ENCODE measurements around the gene EFHC2.

The EFHC2 gene

DNA sequence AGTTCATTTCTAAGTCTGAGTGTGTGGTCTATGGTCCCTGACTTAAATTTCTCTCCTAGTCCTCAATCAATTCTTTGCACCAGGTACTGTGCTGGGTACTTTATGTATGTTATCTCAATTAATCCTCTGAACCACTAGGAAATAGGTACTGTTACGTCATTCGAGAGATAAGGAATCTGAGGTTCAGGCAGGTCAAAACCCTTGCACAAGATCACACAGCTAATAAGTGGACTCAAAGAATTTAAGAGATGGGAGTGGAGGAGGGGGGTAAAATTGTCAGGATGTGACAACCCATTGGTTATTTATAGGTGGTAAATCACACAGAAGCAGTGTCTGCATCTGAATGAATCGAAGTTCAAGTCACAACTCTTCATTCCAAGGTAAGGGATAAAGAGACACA is 169.4 kb downstream of the EFHC2 start:
- DNase-seq (ENCODE audit: insufficient read length) (no peak), FAIRE-seq (no peak)
- no peak for TF ChIP-seq TAF1 (IDR thresholded peaks at IDR 0.05; ENCODE audit: borderline replicate concordance, low read depth, low read length)
- TF ChIP-seq POLR2AphosphoS5 (IDR thresholded peaks at IDR 0.05; ENCODE audit: low read depth, low read length) = no peak
- TF ChIP-seq POLR2A (IDR thresholded peaks at IDR 0.05; ENCODE audit: low read depth, low read length) = no peak

DNA sequence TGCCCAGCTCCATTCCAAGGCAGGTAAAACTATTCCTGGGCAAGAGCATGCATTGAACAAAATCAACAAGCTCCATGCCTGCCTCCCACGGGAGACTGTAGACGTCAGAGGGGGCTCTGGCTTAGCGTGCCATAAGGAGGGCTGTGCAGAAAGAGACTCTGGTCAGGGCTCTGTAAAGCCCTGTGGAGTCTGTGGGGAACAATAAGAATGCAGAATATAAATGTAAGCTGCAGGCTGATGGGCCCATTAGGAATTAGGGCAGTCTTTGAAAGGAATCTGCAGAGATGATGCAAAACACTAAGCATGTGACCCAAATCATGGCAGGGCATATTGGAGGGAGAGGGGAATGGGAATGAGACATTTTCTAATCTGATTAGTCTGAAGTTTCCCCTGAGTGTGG is 170.3 kb downstream of the EFHC2 start:
- no peak for DNase-seq (ENCODE audit: insufficient read length)
- FAIRE-seq = no peak
- no peak for TF ChIP-seq TAF1 (IDR thresholded peaks at IDR 0.05; ENCODE audit: borderline replicate concordance, low read depth, low read length)
- TF ChIP-seq POLR2AphosphoS5 (IDR thresholded peaks at IDR 0.05; ENCODE audit: low read depth, low read length) = no peak
- no peak for TF ChIP-seq POLR2A (IDR thresholded peaks at IDR 0.05; ENCODE audit: low read depth, low read length)

DNA sequence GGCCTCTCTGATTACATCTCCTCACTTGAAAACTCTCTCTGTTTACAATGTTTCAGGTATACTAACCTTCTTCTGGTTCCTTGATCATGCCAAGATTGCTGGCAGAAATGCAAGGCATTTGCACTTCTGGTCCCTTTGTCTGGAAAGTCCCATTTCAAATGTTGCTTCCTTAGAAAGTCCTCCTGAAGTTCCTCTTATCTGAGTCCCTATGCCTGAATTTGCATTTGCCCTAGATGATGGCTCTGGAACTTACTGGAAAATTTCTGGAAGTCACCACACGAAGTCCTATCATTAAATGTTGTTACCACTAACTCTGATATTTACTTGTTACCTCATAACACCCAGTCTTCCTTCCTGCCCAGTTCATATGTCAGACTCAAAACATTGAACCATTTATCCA is 176.4 kb downstream of the EFHC2 start:
- FAIRE-seq (no peak), DNase-seq (ENCODE audit: insufficient read length) (no peak)

DNA sequence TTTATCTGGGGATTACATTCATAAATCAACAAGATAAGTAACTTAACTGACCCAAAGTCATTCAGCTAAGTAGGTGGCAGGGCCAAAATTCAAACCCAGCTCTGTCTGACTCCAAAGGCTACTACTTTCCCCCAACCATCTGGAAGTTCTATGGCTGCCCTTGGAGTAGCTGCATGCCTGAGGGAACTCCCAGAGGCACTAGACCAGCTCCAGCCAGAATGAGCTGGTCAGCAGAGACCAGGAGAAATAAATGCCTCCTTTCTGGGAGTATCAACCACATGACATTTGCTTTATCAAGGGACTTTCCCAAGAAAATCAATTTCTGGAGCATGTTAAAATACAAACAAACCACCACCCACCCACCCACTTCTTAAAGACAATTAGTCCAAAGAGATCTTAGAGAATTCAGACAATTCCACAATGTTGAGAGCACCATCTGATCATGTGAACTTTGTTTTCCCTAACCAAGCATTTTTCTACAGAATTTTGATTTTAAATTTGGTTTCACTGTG is 180.5 kb downstream of the EFHC2 start:
- FAIRE-seq = no peak

More for the DNA sequence above, 176.4 kb downstream of the EFHC2 start:
- TF ChIP-seq TAF1 (IDR thresholded peaks at IDR 0.05; ENCODE audit: borderline replicate concordance, low read depth, low read length) (no peak), POLR2A (IDR thresholded peaks at IDR 0.05; ENCODE audit: low read depth, low read length) (no peak), POLR2AphosphoS5 (IDR thresholded peaks at IDR 0.05; ENCODE audit: low read depth, low read length) (no peak)

DNA sequence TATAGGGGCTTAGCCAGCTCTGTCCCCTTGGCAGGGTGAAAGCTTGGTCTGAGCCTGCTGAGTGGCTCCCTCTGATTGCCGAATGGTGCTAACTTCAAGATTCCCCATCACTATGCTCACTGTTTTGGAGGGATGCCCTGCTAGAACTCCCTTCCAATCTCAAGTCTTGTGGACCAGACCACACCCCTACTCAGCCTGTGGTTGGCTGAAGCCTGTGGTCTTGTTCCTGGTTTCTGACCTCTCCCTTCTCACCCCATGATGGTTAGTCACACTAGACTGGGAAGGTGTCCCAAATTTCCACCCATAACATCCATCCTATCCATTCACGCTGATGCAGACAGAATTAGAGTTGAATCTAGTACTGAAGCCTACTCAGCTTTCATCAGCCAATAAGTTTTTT is 185.6 kb downstream of the EFHC2 start:
- no peak for FAIRE-seq
- TF ChIP-seq POLR2A (IDR thresholded peaks at IDR 0.05; ENCODE audit: low read depth, low read length) (no peak), POLR2AphosphoS5 (IDR thresholded peaks at IDR 0.05; ENCODE audit: low read depth, low read length) (no peak)
- no peak for DNase-seq (ENCODE audit: insufficient read length)

More for the DNA sequence above, 180.5 kb downstream of the EFHC2 start:
- TF ChIP-seq TAF1 (IDR thresholded peaks at IDR 0.05; ENCODE audit: borderline replicate concordance, low read depth, low read length) (no peak), POLR2A (IDR thresholded peaks at IDR 0.05; ENCODE audit: low read depth, low read length) (no peak), POLR2AphosphoS5 (IDR thresholded peaks at IDR 0.05; ENCODE audit: low read depth, low read length) (no peak)
- DNase-seq (ENCODE audit: insufficient read length) = no peak

DNA sequence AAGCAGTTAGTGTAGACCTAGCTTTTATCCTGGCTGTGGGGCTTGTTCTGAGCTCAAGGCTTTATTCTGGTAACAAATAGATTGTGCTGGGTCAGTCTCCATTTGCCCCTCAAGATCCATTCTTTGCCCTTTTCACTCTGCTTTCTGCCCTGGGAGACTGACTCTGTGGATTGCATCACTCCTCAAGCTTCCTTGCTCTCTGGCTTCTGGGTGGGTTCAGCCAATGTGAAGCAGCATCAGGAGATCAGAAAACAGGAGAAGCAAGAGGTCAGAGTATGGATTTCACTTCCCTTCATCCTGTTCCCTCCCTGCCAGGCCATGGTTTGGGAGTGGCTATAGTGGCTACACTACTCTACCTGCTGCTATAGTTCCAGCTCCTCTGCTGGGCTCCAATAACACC is 186.2 kb downstream of the EFHC2 start:
- DNase-seq (ENCODE audit: insufficient read length) (no peak), FAIRE-seq (no peak)
- no peak for TF ChIP-seq POLR2A (IDR thresholded peaks at IDR 0.05; ENCODE audit: low read depth, low read length)
- no peak for TF ChIP-seq POLR2AphosphoS5 (IDR thresholded peaks at IDR 0.05; ENCODE audit: low read depth, low read length)
- TF ChIP-seq TAF1 (IDR thresholded peaks at IDR 0.05; ENCODE audit: borderline replicate concordance, low read depth, low read length) = no peak

DNA sequence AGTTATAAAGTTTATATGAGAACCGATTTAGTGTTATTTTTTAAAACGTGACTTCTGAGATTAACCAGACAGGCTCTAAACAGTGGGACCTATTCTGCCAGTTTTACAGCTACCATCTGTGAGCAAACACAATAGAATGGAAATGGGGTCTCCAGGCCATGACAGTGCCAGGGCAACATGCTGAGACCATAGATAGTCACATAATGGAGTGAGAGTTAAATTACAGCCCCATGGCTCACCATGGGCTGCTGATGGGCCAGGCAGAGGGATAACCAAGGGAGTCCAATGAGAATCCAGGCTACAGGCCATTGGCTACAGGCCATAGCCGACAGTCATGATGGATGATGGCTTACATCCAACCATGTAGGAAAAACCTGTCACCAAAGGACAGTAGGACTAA is 186.7 kb downstream of the EFHC2 start:
- no peak for DNase-seq (ENCODE audit: insufficient read length)
- TF ChIP-seq TAF1 (IDR thresholded peaks at IDR 0.05; ENCODE audit: borderline replicate concordance, low read depth, low read length) = no peak
- no peak for TF ChIP-seq POLR2A (IDR thresholded peaks at IDR 0.05; ENCODE audit: low read depth, low read length)
- no peak for TF ChIP-seq POLR2AphosphoS5 (IDR thresholded peaks at IDR 0.05; ENCODE audit: low read depth, low read length)
- FAIRE-seq = no peak

DNA sequence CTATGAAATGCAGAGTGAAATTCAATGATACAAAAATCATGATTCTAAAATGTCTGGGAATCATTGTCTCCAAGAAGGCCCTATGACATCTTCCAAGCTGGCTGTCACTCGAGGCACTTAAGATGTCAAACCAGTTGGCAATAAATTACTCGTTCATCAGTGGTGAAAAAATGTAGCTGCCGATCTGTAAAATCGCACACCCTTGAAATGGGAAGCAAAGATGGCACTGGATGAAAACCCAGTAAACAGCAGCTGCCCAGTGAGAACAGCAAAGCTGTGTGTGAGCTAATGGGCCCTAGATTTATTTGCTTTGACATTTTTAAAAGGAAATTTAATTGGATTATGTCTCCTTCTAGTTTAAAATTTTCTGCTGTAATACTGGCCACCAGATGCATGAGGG is 188.3 kb downstream of the EFHC2 start:
- DNase-seq (ENCODE audit: insufficient read length) (no peak), FAIRE-seq (no peak)
- TF ChIP-seq POLR2A (IDR thresholded peaks at IDR 0.05; ENCODE audit: low read depth, low read length) = no peak
- TF ChIP-seq TAF1 (IDR thresholded peaks at IDR 0.05; ENCODE audit: borderline replicate concordance, low read depth, low read length) = no peak
- TF ChIP-seq POLR2AphosphoS5 (IDR thresholded peaks at IDR 0.05; ENCODE audit: low read depth, low read length) = no peak

DNA sequence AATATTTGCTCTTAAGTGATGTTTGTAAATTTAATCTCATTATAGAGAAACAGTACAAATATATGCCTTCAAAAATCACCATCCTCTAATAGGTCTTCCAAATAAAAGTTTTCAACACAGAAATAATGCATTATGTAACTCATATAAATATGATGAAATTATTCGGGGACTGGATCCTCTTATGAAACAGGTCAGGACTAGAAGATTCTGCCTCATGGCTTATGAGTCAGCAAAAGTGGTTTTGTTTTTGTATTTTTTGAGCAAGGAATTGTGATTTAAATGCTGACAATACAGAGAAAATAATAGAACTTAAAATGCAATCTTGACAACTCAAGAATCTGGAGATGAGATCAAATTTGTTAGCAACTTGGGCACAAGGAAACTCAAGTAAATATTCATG is 190.6 kb downstream of the EFHC2 start:
- FAIRE-seq (no peak), DNase-seq (ENCODE audit: insufficient read length) (no peak)
- no peak for TF ChIP-seq TAF1 (IDR thresholded peaks at IDR 0.05; ENCODE audit: borderline replicate concordance, low read depth, low read length)
- TF ChIP-seq POLR2AphosphoS5 (IDR thresholded peaks at IDR 0.05; ENCODE audit: low read depth, low read length) = no peak
- no peak for TF ChIP-seq POLR2A (IDR thresholded peaks at IDR 0.05; ENCODE audit: low read depth, low read length)

DNA sequence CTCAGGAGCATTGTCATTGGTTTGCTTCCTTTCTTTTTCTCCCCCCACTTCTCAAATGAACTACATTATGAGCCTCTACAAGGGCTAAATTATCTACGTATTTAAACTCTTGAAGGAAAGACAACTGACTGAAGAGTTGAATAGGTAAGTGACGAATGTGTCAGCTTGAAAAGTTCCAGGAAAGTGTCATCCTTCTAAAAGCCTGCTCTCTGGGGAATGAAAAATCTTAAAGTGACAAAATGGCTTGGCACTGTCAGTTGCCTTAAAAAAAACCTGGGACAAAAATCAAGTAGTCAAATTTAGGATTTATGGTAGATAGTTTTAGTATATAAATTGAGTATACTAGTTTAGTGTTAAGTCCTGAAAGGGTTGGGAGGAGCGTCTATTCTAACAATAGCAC is 196.3 kb downstream of the EFHC2 start:
- TF ChIP-seq POLR2A (IDR thresholded peaks at IDR 0.05; ENCODE audit: low read depth, low read length) (no peak), TAF1 (IDR thresholded peaks at IDR 0.05; ENCODE audit: borderline replicate concordance, low read depth, low read length) (no peak)
- FAIRE-seq (no peak), DNase-seq (ENCODE audit: insufficient read length) (no peak)

DNA sequence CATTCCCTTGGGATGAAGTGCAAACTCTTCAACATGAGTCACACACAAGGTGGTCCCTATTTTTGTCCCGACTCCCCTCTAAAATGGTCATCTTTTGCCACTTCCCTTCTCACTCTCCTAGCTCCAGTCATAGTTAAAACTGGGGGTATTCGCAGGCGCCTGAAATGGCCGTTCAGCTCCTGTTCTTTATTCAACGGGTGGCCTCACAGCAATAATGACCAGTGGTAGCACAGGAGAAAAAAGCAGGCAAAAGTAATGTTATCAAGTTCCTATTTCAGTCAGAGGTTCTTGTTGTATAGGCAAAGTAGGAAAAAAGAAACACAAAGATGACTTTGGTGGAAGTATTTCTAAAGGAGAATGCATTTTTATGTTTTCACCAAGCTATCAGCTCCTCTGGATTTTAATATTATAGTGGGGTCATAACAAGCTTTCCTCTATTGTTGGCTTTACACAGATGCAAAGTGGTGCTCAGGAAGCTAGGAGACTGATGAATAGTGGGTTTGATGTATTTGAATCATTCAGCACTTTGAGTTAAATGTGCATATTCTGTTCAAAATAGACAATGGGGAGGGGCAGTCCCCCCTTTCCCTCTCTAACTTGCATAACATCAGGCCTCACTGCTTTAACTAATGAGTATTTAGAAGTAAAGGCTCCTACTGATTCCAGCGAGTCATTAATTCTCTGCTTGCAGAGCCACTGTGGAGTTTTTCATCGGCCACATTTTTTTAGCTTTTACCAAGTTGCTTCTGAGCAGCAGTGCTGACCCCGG is 199.1 kb downstream of the EFHC2 start:
- FAIRE-seq = no peak
- TF ChIP-seq TAF1 (IDR thresholded peaks at IDR 0.05; ENCODE audit: borderline replicate concordance, low read depth, low read length) (no peak), POLR2A (IDR thresholded peaks at IDR 0.05; ENCODE audit: low read depth, low read length) (no peak), POLR2AphosphoS5 (IDR thresholded peaks at IDR 0.05; ENCODE audit: low read depth, low read length) (no peak)

DNA sequence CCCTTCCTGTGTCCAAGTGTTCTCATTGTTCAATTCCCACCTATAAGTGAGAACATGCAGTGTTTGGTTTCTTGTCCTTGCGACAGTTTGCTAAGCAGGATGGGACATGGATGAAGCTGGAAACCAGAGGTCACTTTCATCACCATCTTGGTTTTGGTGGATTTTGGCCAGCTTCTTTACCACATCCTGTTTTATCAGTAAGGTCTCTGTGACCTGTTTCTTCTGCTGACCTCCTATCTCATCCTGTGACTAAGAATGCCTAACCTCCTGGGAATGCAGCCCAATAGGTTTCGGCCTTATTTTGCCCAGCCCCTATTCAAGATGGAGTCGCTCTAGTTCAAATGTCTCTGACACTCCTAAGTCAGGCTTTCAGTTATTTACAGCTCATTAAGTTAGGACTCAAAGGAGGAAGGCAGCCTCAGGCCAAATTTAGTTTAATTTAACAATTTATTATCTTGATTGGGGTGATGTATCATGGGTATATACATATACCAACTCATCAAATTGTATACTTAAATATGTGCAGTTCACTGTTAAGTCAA is 200.3 kb downstream of the EFHC2 start:
- TF ChIP-seq TAF1 (IDR thresholded peaks at IDR 0.05; ENCODE audit: borderline replicate concordance, low read depth, low read length) = no peak
- no peak for TF ChIP-seq POLR2AphosphoS5 (IDR thresholded peaks at IDR 0.05; ENCODE audit: low read depth, low read length)
- no peak for TF ChIP-seq POLR2A (IDR thresholded peaks at IDR 0.05; ENCODE audit: low read depth, low read length)
- DNase-seq (ENCODE audit: insufficient read length) (no peak), FAIRE-seq (no peak)

More for the DNA sequence above, 199.1 kb downstream of the EFHC2 start:
- no peak for DNase-seq (ENCODE audit: insufficient read length)
